ENCODE results near the gene SLC39A9.

Gene SLC39A9

GRCh38 chr14:69373104-69373503 is 25.4 kb upstream of the SLC39A9 start:
- TF ChIP-seq POU6F1 (CRISPR knock-in tag; IDR thresholded peaks at IDR 0.05; ENCODE audit: borderline replicate concordance, low read depth) = no peak
- no peak for ATAC-seq

GRCh38 chr14:69374235-69374634 is 24.3 kb upstream of the SLC39A9 start:
- TF ChIP-seq TSHZ2 (CRISPR knock-in tag; IDR thresholded peaks at IDR 0.05) = no peak
- TF ChIP-seq ZNF8 (CRISPR knock-in tag; IDR thresholded peaks at IDR 0.05) = no peak
- no peak for TF ChIP-seq RARB (CRISPR knock-in tag; IDR thresholded peaks at IDR 0.05)
- no peak for TF ChIP-seq TOX (CRISPR knock-in tag; IDR thresholded peaks at IDR 0.05; ENCODE audit: borderline replicate concordance)
- TF ChIP-seq SNAI2 (CRISPR knock-in tag; IDR thresholded peaks at IDR 0.05) = no peak
- no peak for TF ChIP-seq ZNF70 (CRISPR knock-in tag; IDR thresholded peaks at IDR 0.05)
- no peak for TF ChIP-seq TCF4 (CRISPR knock-in tag; IDR thresholded peaks at IDR 0.05; ENCODE audit: borderline replicate concordance)
- TF ChIP-seq CSRNP3 (CRISPR knock-in tag; IDR thresholded peaks at IDR 0.05) = no peak
- no peak for TF ChIP-seq ISL1 (CRISPR knock-in tag; IDR thresholded peaks at IDR 0.05)
- TF ChIP-seq ZFP30 (CRISPR knock-in tag; IDR thresholded peaks at IDR 0.05) = no peak
- TF ChIP-seq ZC3H10 (CRISPR knock-in tag; IDR thresholded peaks at IDR 0.05) = no peak
- no peak for TF ChIP-seq CREB5 (CRISPR knock-in tag; IDR thresholded peaks at IDR 0.05; ENCODE audit: low read depth)
- TF ChIP-seq ZNF565 (CRISPR knock-in tag; conservative IDR thresholded peaks at IDR 0.05; ENCODE audit: low read depth) = no peak
- TF ChIP-seq BACH2 (CRISPR knock-in tag; IDR thresholded peaks at IDR 0.05; ENCODE audit: borderline replicate concordance) = no peak
- TF ChIP-seq ARNTL (CRISPR knock-in tag; IDR thresholded peaks at IDR 0.05; ENCODE audit: borderline replicate concordance, low read depth) = no peak
- TF ChIP-seq ZFP3 (CRISPR knock-in tag; IDR thresholded peaks at IDR 0.05) = no peak
- no peak for TF ChIP-seq CSDC2 (CRISPR knock-in tag; IDR thresholded peaks at IDR 0.05)
- TF ChIP-seq POU6F1 (CRISPR knock-in tag; IDR thresholded peaks at IDR 0.05; ENCODE audit: borderline replicate concordance, low read depth) = no peak
- TF ChIP-seq GLIS3 (CRISPR knock-in tag; IDR thresholded peaks at IDR 0.05) = no peak
- ATAC-seq = no peak

GRCh38 chr14:69375182-69375581 is 23.3 kb upstream of the SLC39A9 start:
- TF ChIP-seq TOX (CRISPR knock-in tag; IDR thresholded peaks at IDR 0.05; ENCODE audit: borderline replicate concordance) = no peak
- no peak for ATAC-seq

- no peak for ATAC-seq
- TF ChIP-seq ZNF565 (CRISPR knock-in tag; conservative IDR thresholded peaks at IDR 0.05; ENCODE audit: low read depth) = no peak
- no peak for TF ChIP-seq ISL1 (CRISPR knock-in tag; IDR thresholded peaks at IDR 0.05)
- no peak for TF ChIP-seq PPARA (CRISPR knock-in tag; IDR thresholded peaks at IDR 0.05; ENCODE audit: borderline replicate concordance)
- TF ChIP-seq ZFP3 (CRISPR knock-in tag; IDR thresholded peaks at IDR 0.05) = no peak
- no peak for TF ChIP-seq ESRRG (CRISPR knock-in tag; IDR thresholded peaks at IDR 0.05)
- no peak for TF ChIP-seq BACH2 (CRISPR knock-in tag; IDR thresholded peaks at IDR 0.05; ENCODE audit: borderline replicate concordance)
Measured at GRCh38 chr14:69375722-69376121, 22.8 kb upstream of the SLC39A9 start.

All from SK-N-SH treated with all-trans-retinoic acid at 6 μM for 48 hours (cell line).